Measurements from ENCODE around the gene ZNF189. TPM values are rescaled to one million over a fixed set of nuclear protein-coding genes. Genes with fewer than 3 reads are reported as not detected.

ZNF189 gene
- total and polyA plus RNA-seq, 9 donors = 11.3 to 30.5 (median 25.1) TPM

Small RNA genes lying within 50 kb of the gene (small RNA-seq; reads per million reads assigned to genes)
- not detected for gene AL353621.2

Other genes with a start within 250 kb of the ZNF189 start
- gene BAAT, start 13.8 kb upstream of the ZNF189 start, total RNA-seq = under 1 TPM in 3 of 7 donors, not detected in 4; 0.10 to 0.31 (median 0.12) TPM
- gene BAAT, start 13.8 kb upstream of the ZNF189 start, polyA plus RNA-seq = not detected
- gene MRPL50, start 233 bp upstream of the ZNF189 start, total RNA-seq = 10 to 100 TPM; 13.1 to 16.9 (median 15.2) TPM
- gene MRPL50, start 233 bp upstream of the ZNF189 start, polyA plus RNA-seq = 10 to 100 TPM in 1 of 2 donors, 1 to 10 TPM in 1; 9.2 to 12.9 TPM
- 10 to 100 TPM in 1 of 7 donors, 1 to 10 TPM in 2, under 1 TPM in 2, not detected in 2; 0.37 to 14.7 (median 1.0) TPM for gene ALDOB, start 36.9 kb downstream of the ZNF189 start, total RNA-seq
- under 1 TPM; 0.18 to 0.27 TPM for gene ALDOB, start 36.9 kb downstream of the ZNF189 start, polyA plus RNA-seq
- 10 to 100 TPM; 12.8 to 39.1 (median 33.6) TPM for gene RNF20, start 135.0 kb downstream of the ZNF189 start, total RNA-seq
- 10 to 100 TPM; 16.3 to 45.8 TPM for gene RNF20, start 135.0 kb downstream of the ZNF189 start, polyA plus RNA-seq
- gene PPP3R2, start 196.1 kb downstream of the ZNF189 start, total RNA-seq = not detected
- gene PPP3R2, start 196.1 kb downstream of the ZNF189 start, polyA plus RNA-seq = not detected